CD4-positive, alpha-beta T cell treated with Interleukin-6 at 100 ng/mL for 8 hours (primary cell): ENCODE data around the gene BBIP1.

Experiments
- DNase-seq: peaks from one replicate; pipeline ENCODE4 v3.0.0-alpha.2; 2020; ENCODE audit warnings: mixed read lengths, low spot score

BBIP1 gene

GRCh38 chr10:110861930-110862649 lies 56.9 kb downstream of the BBIP1 start:
- no peak for DNase-seq

- DNase-seq, result no peak
Observed at GRCh38 chr10:110861476-110861875, 57.5 kb downstream of the BBIP1 start.

DNA sequence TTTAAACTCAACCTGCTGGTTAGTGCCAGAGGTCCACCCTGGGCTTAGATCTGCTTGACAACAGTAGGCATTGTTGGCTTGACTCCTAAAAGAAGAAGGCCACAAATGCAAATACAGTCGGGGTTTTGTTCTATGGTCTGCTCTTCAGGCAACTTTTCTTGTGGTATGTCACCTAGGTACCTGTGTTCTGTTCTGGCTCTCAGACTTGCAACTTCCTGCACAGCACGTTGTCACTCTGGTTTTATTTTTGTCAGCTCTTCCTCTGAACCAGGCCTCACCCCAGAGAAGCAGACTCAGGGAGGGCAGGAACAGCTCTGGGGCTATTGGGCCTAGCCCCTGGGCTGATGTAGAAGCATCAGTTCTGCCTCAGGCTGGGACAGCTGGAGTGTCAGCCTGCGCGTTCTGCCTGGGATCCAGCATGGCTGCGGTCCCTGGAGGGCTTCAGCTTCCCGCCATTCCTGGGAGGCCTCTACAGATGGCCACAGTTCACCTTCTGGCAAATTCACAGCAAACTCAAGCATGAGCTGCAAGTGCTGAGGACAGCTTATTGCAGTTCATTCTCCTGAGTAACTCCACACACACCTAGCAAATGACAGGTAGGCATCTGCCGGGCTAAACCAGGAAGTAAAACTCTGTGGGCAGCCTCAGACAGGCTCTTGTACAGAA lies 58.3 kb downstream of the BBIP1 start:
- peak; percentile 81 for DNase-seq

GRCh38 chr10:110859973-110860376 lies 59.0 kb downstream of the BBIP1 start:
- no peak for DNase-seq

- DNase-seq, result no peak
Observed at GRCh38 chr10:110859206-110859972, 59.6 kb downstream of the BBIP1 start.

- DNase-seq, result no peak
Observed at GRCh38 chr10:110858297-110858934, 60.6 kb downstream of the BBIP1 start.

GRCh38 chr10:110857265-110858171 lies 61.5 kb downstream of the BBIP1 start:
- DNase-seq, result peak; percentile 56

- DNase-seq, result no peak
Observed at GRCh38 chr10:110853921-110854605, 64.9 kb downstream of the BBIP1 start.

DNA sequence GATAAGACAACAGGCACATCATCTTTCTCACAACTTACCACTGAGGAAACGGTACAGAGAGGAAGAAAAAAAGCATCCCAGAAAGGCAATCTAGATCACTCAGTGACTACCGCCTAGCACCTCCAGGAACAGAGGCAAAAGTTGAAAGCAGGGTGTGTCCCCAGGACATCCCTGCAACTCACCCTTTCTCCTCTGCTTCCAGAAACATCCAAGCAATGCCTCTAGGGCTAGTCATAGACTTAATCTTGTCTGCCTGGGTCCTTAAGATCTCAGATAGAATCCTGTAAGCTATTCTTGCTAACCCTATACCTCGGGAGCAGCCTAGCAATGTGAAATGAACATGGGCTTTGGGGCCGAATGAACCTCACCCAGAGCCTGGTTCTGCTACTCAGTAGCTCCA lies 66.0 kb downstream of the BBIP1 start:
- DNase-seq, result no peak

DNA sequence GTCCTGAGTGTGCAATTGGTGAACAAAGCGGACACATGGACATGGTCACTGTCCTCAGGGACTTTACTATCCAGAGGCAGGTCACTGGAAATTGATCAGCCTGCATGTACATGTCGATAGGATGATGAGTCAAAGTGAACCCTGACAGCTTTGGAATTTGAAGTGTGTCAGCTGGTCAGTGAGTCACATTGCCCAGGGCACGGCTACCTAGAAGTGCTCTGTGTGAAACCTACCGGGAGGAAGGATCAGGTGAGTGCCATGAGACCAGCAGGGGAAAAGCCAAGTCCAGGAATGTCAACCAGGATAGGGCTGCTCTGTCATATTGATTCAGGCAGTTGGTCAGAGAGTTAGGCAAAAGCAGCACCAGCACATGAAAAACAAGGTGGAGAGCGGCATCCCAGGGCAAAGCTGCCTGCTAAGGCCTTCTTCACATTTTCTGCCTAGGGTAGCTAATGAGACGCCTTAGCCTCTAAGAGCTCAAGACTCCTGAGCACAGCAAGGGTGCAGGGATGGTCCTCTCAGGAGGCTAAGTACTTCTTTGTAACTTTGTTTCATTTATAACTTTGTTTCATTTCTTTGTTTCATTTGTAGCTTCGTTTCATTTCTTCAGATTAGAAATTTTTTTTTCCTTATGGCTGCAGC lies 66.6 kb downstream of the BBIP1 start:
- DNase-seq, result no peak

- DNase-seq, result no peak
Observed at GRCh38 chr10:110851020-110851612, 67.9 kb downstream of the BBIP1 start.

- DNase-seq, result no peak
Observed at GRCh38 chr10:110850099-110850498, 68.9 kb downstream of the BBIP1 start.
